HEK293T (cell line): Measurements from ENCODE around the gene DNAI2.

Experiments used
- CTCF ChIA-PET: fragments of 350-600 bp; formaldehyde crosslinking; extraction: SDS; loops from one replicate; lab custom pipeline; 2021; ENCODE audit warnings: antibody characterized with exemption, inconsistent platforms; lab: Yijun Ruan, JAX
- POLR2A ChIA-PET: fragments of 350-600 bp; formaldehyde crosslinking; extraction: SDS; loops from one replicate; lab custom pipeline; 2020; ENCODE audit warnings: antibody characterized with exemption, inconsistent platforms; lab: Yijun Ruan, JAX
- DNase-seq: peaks from one replicate; pipeline ENCODE4 v3.0.0; 2012; ENCODE audit warnings: mixed read lengths; ENCODE audit errors: extremely low spot score
- ARNT ChIP-seq: fragments of 450-650 bp; IDR thresholded peaks from 2 replicates; pipeline ENCODE4 v1.6.1; 2017; ENCODE audit warnings: mild to moderate bottlenecking
- BHLHE40 ChIP-seq: fragments of 450-650 bp; IDR thresholded peaks from 2 replicates; pipeline ENCODE4 v1.6.1; 2016; ENCODE audit warnings: mild to moderate bottlenecking, moderate library complexity, borderline replicate concordance
- CTBP1 ChIP-seq: fragments of 450-650 bp; IDR thresholded peaks from 2 replicates; pipeline ENCODE4 v1.6.1; 2016; ENCODE audit warnings: borderline replicate concordance
- ELF4 ChIP-seq: fragments of 450-650 bp; IDR thresholded peaks from 2 replicates; pipeline ENCODE4 v1.6.1; 2017; ENCODE audit warnings: antibody characterized with exemption
- FOXA1 ChIP-seq: fragments of 450-650 bp; IDR thresholded peaks from 2 replicates; pipeline ENCODE4 v1.6.1; 2016; ENCODE audit warnings: mild to moderate bottlenecking
- FOXK2 ChIP-seq: fragments of 450-650 bp; IDR thresholded peaks from 2 replicates; pipeline ENCODE4 v1.6.1; 2016; ENCODE audit warnings: mild to moderate bottlenecking
- FOXM1 ChIP-seq: fragments of 450-650 bp; IDR thresholded peaks from 2 replicates; pipeline ENCODE4 v1.6.1; 2017; ENCODE audit warnings: mild to moderate bottlenecking, borderline replicate concordance
- HDGF ChIP-seq: fragments of 450-650 bp; IDR thresholded peaks from 2 replicates; pipeline ENCODE4 v1.6.1; 2017; ENCODE audit warnings: antibody characterized with exemption, borderline replicate concordance
- L3MBTL2 ChIP-seq: fragments of 450-650 bp; conservative IDR thresholded peaks from 2 replicates; pipeline ENCODE4 v1.6.1; 2016; ENCODE audit warnings: mild to moderate bottlenecking
- LEF1 ChIP-seq: fragments of 450-650 bp; IDR thresholded peaks from 2 replicates; pipeline ENCODE4 v1.6.1; 2017; ENCODE audit warnings: mild to moderate bottlenecking, borderline replicate concordance
- NFRKB ChIP-seq: fragments of 450-650 bp; IDR thresholded peaks from 2 replicates; pipeline ENCODE4 v1.6.1; 2016; ENCODE audit warnings: mild to moderate bottlenecking, moderate library complexity
- PKNOX1 ChIP-seq: fragments of 450-650 bp; IDR thresholded peaks from 2 replicates; pipeline ENCODE4 v1.6.1; 2016
- SP1 ChIP-seq: fragments of 450-650 bp; IDR thresholded peaks from 2 replicates; pipeline ENCODE4 v1.6.1; 2017
- SUZ12 ChIP-seq: fragments of 450-650 bp; IDR thresholded peaks from 2 replicates; pipeline ENCODE4 v1.6.1; 2016; ENCODE audit warnings: mild to moderate bottlenecking
- TARDBP ChIP-seq: fragments of 450-650 bp; IDR thresholded peaks from 2 replicates; pipeline ENCODE4 v1.6.1; 2016
- ZNF384 ChIP-seq: fragments of 450-650 bp; IDR thresholded peaks from 2 replicates; pipeline ENCODE4 v1.6.1; 2016

Gene DNAI2

GRCh38 chr17:74243013-74243755 lies 30.9 kb upstream of the DNAI2 start:
- no peak for DNase-seq
- POLR2A ChIA-PET: no interaction called here
- TF ChIP-seq LEF1: no peak
- TF ChIP-seq L3MBTL2: no peak
- TF ChIP-seq SP1: no peak
- no peak for TF ChIP-seq PKNOX1
- TF ChIP-seq ZNF384: no peak
- TF ChIP-seq TARDBP: no peak
- no peak for TF ChIP-seq BHLHE40
- no peak for TF ChIP-seq HDGF
- TF ChIP-seq ARNT: no peak
- TF ChIP-seq ELF4: no peak
- no peak for TF ChIP-seq FOXK2
- TF ChIP-seq SUZ12: no peak
- no peak for TF ChIP-seq CTBP1
- TF ChIP-seq FOXA1: no peak
- CTCF ChIA-PET: no interaction called here

GRCh38 chr17:74244128-74244527 lies 29.9 kb upstream of the DNAI2 start:
- CTCF ChIA-PET: interaction anchor here (0.7 kb wide), 1 partner anchor 863 kb away, joined by 3 read pairs; no protein-coding TSS in a partner anchor
- no peak for TF ChIP-seq SP1
- TF ChIP-seq HDGF: no peak
- TF ChIP-seq TARDBP: no peak
- TF ChIP-seq ZNF384: no peak
- TF ChIP-seq ARNT: no peak
- no peak for TF ChIP-seq FOXA1
- no peak for TF ChIP-seq LEF1
- TF ChIP-seq FOXM1: no peak
- TF ChIP-seq L3MBTL2: no peak
- POLR2A ChIA-PET: no interaction called here
- DNase-seq: no peak

- no peak for DNase-seq
- CTCF ChIA-PET: interaction anchor here (0.7 to 0.8 kb wide), 2 partner anchors 9 to 863 kb away, joined by 3 read pairs; no protein-coding TSS in a partner anchor
- TF ChIP-seq CTBP1: no peak
- no peak for TF ChIP-seq L3MBTL2
- no peak for TF ChIP-seq ELF4
- TF ChIP-seq ARNT: no peak
- no peak for TF ChIP-seq FOXA1
- no peak for TF ChIP-seq SP1
- TF ChIP-seq FOXK2: no peak
- TF ChIP-seq SUZ12: no peak
- TF ChIP-seq PKNOX1: no peak
- no peak for TF ChIP-seq LEF1
- TF ChIP-seq FOXM1: no peak
- no peak for TF ChIP-seq HDGF
- TF ChIP-seq BHLHE40: no peak
- TF ChIP-seq TARDBP: no peak
- TF ChIP-seq ZNF384: no peak
- TF ChIP-seq NFRKB: no peak
- POLR2A ChIA-PET: interaction anchor here (0.6 kb wide), 1 partner anchor 22 kb away, joined by 3 read pairs; no protein-coding TSS in a partner anchor
Observed at GRCh38 chr17:74244548-74244947, 29.5 kb upstream of the DNAI2 start.

- DNase-seq: no peak
- no peak for TF ChIP-seq FOXK2
- no peak for TF ChIP-seq NFRKB
- TF ChIP-seq ARNT: no peak
- TF ChIP-seq TARDBP: no peak
- no peak for TF ChIP-seq PKNOX1
- no peak for TF ChIP-seq LEF1
- TF ChIP-seq FOXA1: no peak
- TF ChIP-seq ZNF384: no peak
- no peak for TF ChIP-seq ELF4
- TF ChIP-seq SUZ12: no peak
- no peak for TF ChIP-seq L3MBTL2
- no peak for TF ChIP-seq HDGF
- TF ChIP-seq FOXM1: no peak
- no peak for TF ChIP-seq SP1
Observed at GRCh38 chr17:74245145-74245831, 28.7 kb upstream of the DNAI2 start.

GRCh38 chr17:74245871-74246270 lies 28.2 kb upstream of the DNAI2 start:
- CTCF ChIA-PET: interaction anchor here (0.6 kb wide), 1 partner anchor 27 kb away, joined by 3 read pairs; no protein-coding TSS in a partner anchor
- TF ChIP-seq TARDBP (no peak), ZNF384 (no peak), ELF4 (no peak), ARNT (no peak), FOXK2 (no peak), NFRKB (no peak), BHLHE40 (no peak), FOXA1 (no peak), FOXM1 (no peak), LEF1 (no peak)
- no peak for DNase-seq
- POLR2A ChIA-PET: no interaction called here

More at GRCh38 chr17:74245145-74245831, 28.7 kb upstream of the DNAI2 start:
- ChIA-PET POLR2A (interaction anchor here (0.6 kb wide), 1 partner anchor 23 kb away, joined by 3 read pairs; no protein-coding TSS in a partner anchor), CTCF (interaction anchor here (0.6 to 0.8 kb wide), 2 partner anchors 10 to 27 kb away, joined by 3 read pairs; no protein-coding TSS in a partner anchor)
